Heart right ventricle (tissue), 16 donors: Measurements from ENCODE around the gene UBP1. TPM values are rescaled to one million over a fixed set of nuclear protein-coding genes. Genes with fewer than 3 reads are reported as not detected.

Experiments
- ATAC-seq, 8 donors: fragments of 200-7000 bp; cut with Tn5 transposase; one replicate each; pipeline ENCODE4 v1.9.1; 2020; ENCODE audit warnings: mild to moderate bottlenecking in 8 of 8, moderate library complexity in 8 of 8, moderate number of reproducible peaks in 1 of 8
- DNase-seq, 2 donors: peaks; one replicate each; pipeline ENCODE4 v3.0.0-alpha.2; 2020
- H3K27ac ChIP-seq, 10 donors: fragments of 200-600 bp; sonication (generic) in 2 of 10; one replicate each; pipeline versions ENCODE4 v1.5.0 to v1.8.0; 2020 to 2022; ENCODE audit warnings: mild to moderate bottlenecking in 3 of 10
- H3K27me3 ChIP-seq, 7 donors: fragments of 200-600 bp; one replicate each; pipeline ENCODE4 v1.8.0; 2021 to 2022; ENCODE audit warnings: mild to moderate bottlenecking in 2 of 7
- H3K36me3 ChIP-seq, 9 donors: fragments of 200-600 bp; sonication (generic) in 1 of 9; one replicate each; pipeline versions ENCODE4 v1.5.0 to v1.8.0; 2020 to 2022; ENCODE audit warnings: mild to moderate bottlenecking in 2 of 9
- H3K4me1 ChIP-seq, 9 donors: fragments of 200-600 bp; sonication (generic) in 1 of 9; one replicate each; pipeline versions ENCODE4 v1.5.0 to v1.8.0; 2020 to 2022; ENCODE audit warnings: mild to moderate bottlenecking in 4 of 9
- H3K4me3 ChIP-seq, 10 donors: fragments of 200-600 bp; sonication (generic) in 2 of 10; one replicate each; pipeline versions ENCODE4 v1.5.0 to v1.8.0; 2020 to 2022; ENCODE audit warnings: mild to moderate bottlenecking in 7 of 10, moderate library complexity in 2 of 10
- H3K9me3 ChIP-seq, 11 donors: fragments of 200-600 bp in 10 of 11; sonication (generic) in 2 of 11; one replicate each; pipeline versions ENCODE4 v1.5.0 to v1.8.0; 2013 to 2022; ENCODE audit warnings: mild to moderate bottlenecking in 2 of 11, control low read depth in 1 of 11, moderate library complexity in 1 of 11
- WGBS, 2 donors: extraction: QIAGEN DNeasy Blood & Tissue Kit; methylation state at CpG; one replicate each; pipeline ENCODE4 v1.1.7; 2013; ENCODE audit warnings: inconsistent platforms in 1 of 2; 5-methylcytosine and 5-hydroxymethylcytosine counted together
- intact Hi-C, 10 donors: fragments of 100-400 bp; cut with DNase I; formaldehyde crosslinking; loops; one replicate each; pipeline versions ENCODE4 v1.11.1 to v1.14.2; 2022
- polyA plus RNA-seq, 2 donors: library from polyadenylated mRNA; stranded (reverse); fragments of 200-250 nt; gene quantifications; one replicate each; pipeline ENCODE4 v1.2.3, GENCODE V29; 2013
- total RNA-seq, 10 donors: library from RNA; stranded (reverse); fragmentation: NEBNext Ultra II Directional in 3 of 10; extraction: Animal tissue kit (Norgen Biotek cat#: 25700) in 3 of 10; gene quantifications; one replicate each; pipeline versions ENCODE4 v1.2.1 to v1.2.4, GENCODE V29; 2021 to 2023
- TF ChIP-seq, protein P1 (sequence below), 9 donors: fragments of 200-600 bp; sonication (generic) in 2 of 9; IDR thresholded peaks; one replicate each; pipeline versions ENCODE4 v1.5.0 to v1.8.0; 2021 to 2022; ENCODE audit warnings: antibody characterized with exemption in 9 of 9, mild to moderate bottlenecking in 5 of 9, moderate library complexity in 1 of 9
- donor health status: Arrhythmogenic right ventricular cardiomyopathy.
- donor health status: ischemic (EF 13 %, LVEDD 7.1; RV severe dilation, severe dysfunction).
- donor health status: healthy with polysubstance abuse.
- donor health status: DM: no; HTN: yes; CAD: no.
- donor health status: DM: no; HTN: no; CAD: no.
- donor health status: ischemic (EF 25% LVEDD 6.9; RV normal size, moderate dysfunction).
- donor health status: ischemic (EF 25% LVEDD 5.7; RV mildly dilated, moderate dysfunction).
- donor health status: healthy.
- donor health status: DM: yes; HTN: yes; CAD: no.
- donor health status: Ischemic cardiomyopathy.
- donor health status: ischemic (EF 35%, LVEDD 5.7; RV mildly dilated, moderate dysfunction).
- donor health status: nonischemic (EF 11% LVEDD 7.7; RV severe dilation, severe dysfunction).
- donor health status: DM: yes; HTN: yes; CAD: no.
- donor health status: PGD.
- donor health status: ischemic (EF 29% LVEDD 5.4; RV normal size, mild dysfunction).
- donor health status: nonischemic (EF 23%, LVEDD 6.1; RV moderate dilation, normal function).

UBP1 gene
- total and polyA plus RNA-seq, 12 donors, result 18.0 to 51.7 (median 40.0) TPM

- WGBS, 2 donors, result 60 to 88% methylated on average over 1 of the region's 1 CpG
- no peak overlapping the region for H3K27ac ChIP-seq
Measured at GRCh38 chr3:33482111-33482521, 41.9 kb upstream of the UBP1 start.

DNA sequence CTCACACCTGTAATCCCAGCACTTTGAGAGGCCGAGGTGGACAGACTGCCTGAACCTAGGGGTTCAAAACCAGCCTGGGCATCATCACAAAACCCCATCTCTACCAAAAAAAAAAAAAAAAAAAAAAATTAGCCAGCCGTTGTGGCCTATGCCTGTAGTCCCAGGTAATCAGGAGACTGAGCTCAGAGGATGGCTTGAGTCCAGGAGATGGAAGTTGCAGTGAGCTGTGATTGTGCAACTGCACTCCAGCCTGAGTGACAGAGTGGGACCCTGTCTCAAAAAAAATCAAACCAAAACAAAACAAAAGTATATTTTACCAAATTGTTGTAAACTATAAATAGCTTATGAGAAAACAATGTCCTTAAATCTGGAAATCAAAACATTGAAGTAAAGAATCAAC is 34.7 kb upstream of the UBP1 start:
- H3K27me3 ChIP-seq, result no peaks in the 10 kb centered on the region
- intact Hi-C loops, result no loop called here
- TF ChIP-seq, protein P1, sequence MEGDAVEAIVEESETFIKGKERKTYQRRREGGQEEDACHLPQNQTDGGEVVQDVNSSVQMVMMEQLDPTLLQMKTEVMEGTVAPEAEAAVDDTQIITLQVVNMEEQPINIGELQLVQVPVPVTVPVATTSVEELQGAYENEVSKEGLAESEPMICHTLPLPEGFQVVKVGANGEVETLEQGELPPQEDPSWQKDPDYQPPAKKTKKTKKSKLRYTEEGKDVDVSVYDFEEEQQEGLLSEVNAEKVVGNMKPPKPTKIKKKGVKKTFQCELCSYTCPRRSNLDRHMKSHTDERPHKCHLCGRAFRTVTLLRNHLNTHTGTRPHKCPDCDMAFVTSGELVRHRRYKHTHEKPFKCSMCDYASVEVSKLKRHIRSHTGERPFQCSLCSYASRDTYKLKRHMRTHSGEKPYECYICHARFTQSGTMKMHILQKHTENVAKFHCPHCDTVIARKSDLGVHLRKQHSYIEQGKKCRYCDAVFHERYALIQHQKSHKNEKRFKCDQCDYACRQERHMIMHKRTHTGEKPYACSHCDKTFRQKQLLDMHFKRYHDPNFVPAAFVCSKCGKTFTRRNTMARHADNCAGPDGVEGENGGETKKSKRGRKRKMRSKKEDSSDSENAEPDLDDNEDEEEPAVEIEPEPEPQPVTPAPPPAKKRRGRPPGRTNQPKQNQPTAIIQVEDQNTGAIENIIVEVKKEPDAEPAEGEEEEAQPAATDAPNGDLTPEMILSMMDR (IDR thresholded peaks at IDR 0.05), result no peak
- no peaks in the 10 kb centered on the region for H3K36me3 ChIP-seq
- no peaks in the 10 kb centered on the region for H3K9me3 ChIP-seq
- no peak for DNase-seq
- H3K27ac ChIP-seq, result no peak overlapping the region
- H3K4me1 ChIP-seq, result no peaks in the 10 kb centered on the region
- no peak for ATAC-seq
- WGBS, 2 donors, result 65 to 72% methylated on average over 2 of the region's 2 CpGs
- no peak overlapping the region for H3K4me3 ChIP-seq

More at GRCh38 chr3:33482111-33482521, 41.9 kb upstream of the UBP1 start:
- intact Hi-C loops, result no loop called here
- no peak overlapping the region for H3K4me3 ChIP-seq
- peaks cover 0 to 9% (median 0%) of the 10 kb centered on the region in 9 donors for H3K4me1 ChIP-seq
- no peaks in the 10 kb centered on the region for H3K36me3 ChIP-seq
- DNase-seq, result no peak
- peaks cover 0 to 7% (median 0%) of the 10 kb centered on the region in 11 donors for H3K9me3 ChIP-seq
- ATAC-seq, result no peak
- TF ChIP-seq, protein P1 (IDR thresholded peaks at IDR 0.05), result no peak
- no peaks in the 10 kb centered on the region for H3K27me3 ChIP-seq

- no peak overlapping the region for H3K4me3 ChIP-seq
- 95 to 99% methylated on average over 2 of the region's 2 CpGs for WGBS, 2 donors
- intact Hi-C loops, result no loop called here
- no peaks in the 10 kb centered on the region for H3K36me3 ChIP-seq
- ATAC-seq (no peak), DNase-seq (no peak)
- H3K9me3 ChIP-seq, result no peaks in the 10 kb centered on the region
- TF ChIP-seq, protein P1 (IDR thresholded peaks at IDR 0.05), result no peak
- H3K4me1 ChIP-seq, result no peaks in the 10 kb centered on the region
- H3K27ac ChIP-seq, result no peak overlapping the region
- no peaks in the 10 kb centered on the region for H3K27me3 ChIP-seq
Measured at GRCh38 chr3:33473813-33474212, 33.6 kb upstream of the UBP1 start.

DNA sequence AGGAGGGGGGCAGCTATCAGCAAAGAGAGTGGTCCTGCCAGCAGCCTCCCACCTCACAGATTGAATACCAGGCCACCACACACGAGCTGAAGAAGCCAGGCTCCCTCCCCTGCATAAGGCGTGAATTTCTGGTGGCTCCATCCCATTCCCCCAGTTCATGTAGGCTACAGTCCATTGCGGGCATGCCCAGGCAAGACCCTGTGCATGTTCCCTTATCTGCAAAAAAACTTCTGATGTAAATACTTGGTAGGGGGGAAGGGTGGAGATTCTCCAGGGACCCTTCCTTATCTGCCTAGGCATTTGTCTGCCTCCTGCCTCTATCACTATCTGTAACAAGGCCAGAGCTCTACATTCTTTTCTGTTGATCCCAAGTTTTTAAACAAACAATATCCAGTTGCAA is 27.6 kb upstream of the UBP1 start:
- Histone ChIP-seq H3K4me1 (no peaks in the 10 kb centered on the region), H3K27ac (no peak overlapping the region), H3K27me3 (no peaks in the 10 kb centered on the region), H3K4me3 (no peak overlapping the region), H3K36me3 (peaks cover 0 to 9% (median 0%) of the 10 kb centered on the region in 9 donors), H3K9me3 (peaks cover 0 to 8% (median 0%) of the 10 kb centered on the region in 11 donors)
- TF ChIP-seq, protein P1 (IDR thresholded peaks at IDR 0.05), result no peak
- intact Hi-C loops, result no loop called here
- 80 to 81% methylated on average over 3 of the region's 3 CpGs for WGBS, 2 donors
- no peak for ATAC-seq
- no peak for DNase-seq
